Loucy (cell line): ENCODE data around the gene CFAP410.

ENCODE experiments used
- H2AFZ ChIP-seq: fragments of 200-600 bp; sonication (generic); 2 replicates; pipeline ENCODE4 v1.6.0; 2016; ENCODE audit warnings: antibody characterized with exemption, mild to moderate bottlenecking, low read length, moderate library complexity
- H3F3A ChIP-seq: fragments of 200-600 bp; 2 replicates; pipeline ENCODE4 v1.6.0; 2016; ENCODE audit warnings: antibody characterized with exemption, low read depth, mild to moderate bottlenecking
- H3K27me3 ChIP-seq: fragments of 200-600 bp; sonication (generic); 2 replicates; pipeline ENCODE4 v1.6.1; 2014; ENCODE audit warnings: low read length, mild to moderate bottlenecking; ENCODE audit not compliant: insufficient read depth, poor library complexity, severe bottlenecking
- H3K36me3 ChIP-seq: fragments of 200-600 bp; sonication (generic); 2 replicates; pipeline ENCODE4 v1.6.1; 2016; ENCODE audit warnings: low read length; ENCODE audit not compliant: insufficient read depth
- H3K4me1 ChIP-seq: fragments of 200-600 bp; sonication (generic); 2 replicates; pipeline ENCODE4 v1.5.1; 2014; ENCODE audit warnings: low read length, mild to moderate bottlenecking; ENCODE audit not compliant: insufficient read depth, poor library complexity, severe bottlenecking
- H3K4me2 ChIP-seq: fragments of 200-600 bp; sonication (generic); 2 replicates; pipeline ENCODE4 v1.6.0; 2014; ENCODE audit warnings: antibody characterized with exemption, low read length, low read depth, mild to moderate bottlenecking; ENCODE audit not compliant: poor library complexity, severe bottlenecking
- H3K4me3 ChIP-seq: fragments of 200-600 bp; sonication (generic); 2 replicates; pipeline ENCODE4 v1.5.1; 2014; ENCODE audit warnings: low read length, mild to moderate bottlenecking, mixed read lengths; ENCODE audit not compliant: poor library complexity, severe bottlenecking
- H3K79me2 ChIP-seq: fragments of 200-600 bp; sonication (generic); 2 replicates; pipeline ENCODE4 v1.6.1; 2014; ENCODE audit warnings: low read length; ENCODE audit not compliant: insufficient read depth
- H3K9ac ChIP-seq: fragments of 200-600 bp; sonication (generic); 2 replicates; pipeline ENCODE4 v1.6.0; 2014; ENCODE audit warnings: mild to moderate bottlenecking, low read depth, low read length, moderate library complexity; ENCODE audit not compliant: poor library complexity, severe bottlenecking
- H3K9me2 ChIP-seq: fragments of 200-600 bp; sonication (generic); replicated peaks from 2 replicates; pipeline ENCODE4 v1.6.1; 2016; ENCODE audit warnings: low read depth, low read length, mixed read lengths
- H3K9me3 ChIP-seq: fragments of 200-600 bp; sonication (generic); 2 replicates; pipeline ENCODE4 v1.6.1; 2014; ENCODE audit warnings: mild to moderate bottlenecking, antibody characterized with exemption, low read length, low read depth; ENCODE audit not compliant: insufficient read depth
- H4K20me1 ChIP-seq: fragments of 200-600 bp; sonication (generic); 2 replicates; pipeline ENCODE4 v1.6.0; 2014; ENCODE audit warnings: antibody characterized with exemption, low read length, mild to moderate bottlenecking; ENCODE audit not compliant: insufficient read depth, poor library complexity, severe bottlenecking
- CTCF ChIP-seq: fragments of 200-600 bp; sonication (generic); conservative IDR thresholded peaks from 2 replicates; pipeline ENCODE4 v1.5.1; 2014; ENCODE audit warnings: mild to moderate bottlenecking, antibody characterized with exemption, low read length
- EZH2phosphoT487 ChIP-seq: fragments of 200-600 bp; IDR thresholded peaks from 2 replicates; pipeline ENCODE4 v1.6.1; 2018; ENCODE audit warnings: antibody characterized with exemption, mild to moderate bottlenecking, moderate library complexity, borderline replicate concordance

The CFAP410 gene

GRCh38 chr21:44354775-44355771, 15.9 kb upstream of the CFAP410 start:
- H3K4me2 ChIP-seq: no peak overlapping the region
- H3K36me3 ChIP-seq: no peaks in the 10 kb centered on the region
- no peaks in the 10 kb centered on the region for H3K9me3 ChIP-seq
- 0 out of 2 replicates have a peak overlapping the region, but pooled peaks have one; percentile 41 for H2AFZ ChIP-seq
- H3F3A ChIP-seq: no peaks in the 10 kb centered on the region
- H3K4me3 ChIP-seq: no peak overlapping the region
- no peaks in the 10 kb centered on the region for H3K9me2 ChIP-seq
- H4K20me1 ChIP-seq: no peaks in the 10 kb centered on the region
- no peaks in the 10 kb centered on the region for H3K4me1 ChIP-seq
- H3K9ac ChIP-seq: no peak overlapping the region
- H3K27me3 ChIP-seq: no peaks in the 10 kb centered on the region
- H3K79me2 ChIP-seq: no peaks in the 10 kb centered on the region
- TF ChIP-seq CTCF (no peak), EZH2phosphoT487 (no peak)

GRCh38 chr21:44354001-44354405, 14.8 kb upstream of the CFAP410 start:
- Histone ChIP-seq H3K9me3 (no peaks in the 10 kb centered on the region), H3K9me2 (no peaks in the 10 kb centered on the region), H3K27me3 (no peaks in the 10 kb centered on the region), H2AFZ (no peak overlapping the region), H3K4me2 (no peak overlapping the region), H3K4me3 (no peak overlapping the region), H3K79me2 (no peaks in the 10 kb centered on the region), H3K9ac (no peak overlapping the region), H4K20me1 (no peaks in the 10 kb centered on the region), H3F3A (no peaks in the 10 kb centered on the region), H3K4me1 (no peaks in the 10 kb centered on the region), H3K36me3 (no peaks in the 10 kb centered on the region)
- TF ChIP-seq EZH2phosphoT487 (no peak), CTCF (no peak)

- Histone ChIP-seq H3K9me3 (no peaks in the 10 kb centered on the region), H2AFZ (peak within 1 kb of the TSS; percentile 33; the same call in 1 of the 2 replicates), H3K27me3 (no peaks in the 10 kb centered on the region), H3F3A (no peaks in the 10 kb centered on the region), H3K4me2 (no peak within 1 kb of the TSS), H3K36me3 (no peaks in the 10 kb centered on the region), H3K79me2 (no peaks in the 10 kb centered on the region), H3K4me1 (no peaks in the 10 kb centered on the region), H3K9me2 (no peaks in the 10 kb centered on the region), H4K20me1 (no peaks in the 10 kb centered on the region), H3K4me3 (no peak within 1 kb of the TSS), H3K9ac (no peak within 1 kb of the TSS)
- TF ChIP-seq EZH2phosphoT487: no peak
- TF ChIP-seq CTCF: no peak
Observed at GRCh38 chr21:44353191-44353970, 14.2 kb upstream of the CFAP410 start, which contains the start of gene TRPM2. TSS of gene TRPM2 (plus strand) at chr21:44353621. CDS start at chr21:44353701, 80 bp downstream.
